Left lobe of liver (tissue), 2 donors: ENCODE results near the gene SLC38A10. TPM values are rescaled to one million over a fixed set of nuclear protein-coding genes. Genes with fewer than 3 reads are reported as not detected.

ENCODE experiments used
- ATAC-seq: fragments of 200-7000 bp; cut with Tn5 transposase; one replicate; pipeline ENCODE4 v1.9.1; 2020; ENCODE audit warnings: mild to moderate bottlenecking, moderate library complexity
- DNase-seq: peaks from one replicate; pipeline ENCODE4 v3.0.0-alpha.2; 2020; ENCODE audit warnings: low spot score
- total RNA-seq: library from RNA; stranded (reverse); gene quantifications from one replicate; pipeline ENCODE4 v1.2.1, GENCODE V29; 2021
- donor health status: DM: no; HTN: no; CAD: no; lungs with moderate emphysema.
- donor health status: DM: no; HTN: yes; CAD: no.

Gene SLC38A10
- total RNA-seq, 1 donor from 2014 or later, result 101 TPM

- ATAC-seq (no peak), DNase-seq (no peak)
Observed at GRCh38 chr17:81331527-81332043, 36.5 kb upstream of the SLC38A10 start.

GRCh38 chr17:81330884-81331245 is 35.8 kb upstream of the SLC38A10 start:
- DNase-seq, result no peak
- ATAC-seq, result no peak

GRCh38 chr17:81329927-81330883 is 35.1 kb upstream of the SLC38A10 start:
- peak; percentile 46 for ATAC-seq
- DNase-seq, result peak; percentile 91

GRCh38 chr17:81328978-81329926 is 34.1 kb upstream of the SLC38A10 start:
- DNase-seq (peak; percentile 94), ATAC-seq (peak; percentile 61)

- peak; percentile 45 for ATAC-seq
- DNase-seq, result peak; percentile 89
Observed at GRCh38 chr17:81328489-81328888, 33.4 kb upstream of the SLC38A10 start.

- DNase-seq (no peak), ATAC-seq (no peak)
Observed at GRCh38 chr17:81325714-81326358, 30.7 kb upstream of the SLC38A10 start.

- DNase-seq, result no peak
- no peak for ATAC-seq
Observed at GRCh38 chr17:81324851-81325713, 30.0 kb upstream of the SLC38A10 start.

GRCh38 chr17:81324177-81324850 is 29.2 kb upstream of the SLC38A10 start:
- DNase-seq (no peak), ATAC-seq (no peak)

- ATAC-seq (peak; percentile 50), DNase-seq (peak; percentile 87)
Observed at GRCh38 chr17:81323411-81323868, 28.3 kb upstream of the SLC38A10 start.

- no peak for DNase-seq
- peak; percentile 7 for ATAC-seq
Observed at GRCh38 chr17:81323083-81323369, 27.9 kb upstream of the SLC38A10 start.

GRCh38 chr17:81322271-81323082 is 27.4 kb upstream of the SLC38A10 start:
- DNase-seq (peak; percentile 71), ATAC-seq (peak; percentile 33)

GRCh38 chr17:81317961-81318605 is 23.0 kb upstream of the SLC38A10 start:
- no peak for ATAC-seq
- no peak for DNase-seq

- ATAC-seq, result no peak
- DNase-seq, result no peak
Observed at GRCh38 chr17:81317530-81317821, 22.4 kb upstream of the SLC38A10 start.

GRCh38 chr17:81315885-81316391 is 20.8 kb upstream of the SLC38A10 start:
- ATAC-seq (peak; percentile 8), DNase-seq (no peak)

GRCh38 chr17:81315129-81315884 is 20.2 kb upstream of the SLC38A10 start:
- peak; percentile 5 for ATAC-seq
- DNase-seq, result no peak

- no peak for DNase-seq
- no peak for ATAC-seq
Observed at GRCh38 chr17:81314398-81315081, 19.4 kb upstream of the SLC38A10 start.
